ENCODE data around the gene TMEM232.
"Not testable (repeated sequence)": the region's sequence is repeated elsewhere in the genome, so short reads cannot be mapped to it uniquely, and the experiment has no call there.

Gene TMEM232

GRCh38 chr5:110705349-110705748 is 21.1 kb downstream of the TMEM232 start:
- no peak for DNase-seq

GRCh38 chr5:110703481-110703880 is 23.0 kb downstream of the TMEM232 start:
- DNase-seq, result no peak

DNA sequence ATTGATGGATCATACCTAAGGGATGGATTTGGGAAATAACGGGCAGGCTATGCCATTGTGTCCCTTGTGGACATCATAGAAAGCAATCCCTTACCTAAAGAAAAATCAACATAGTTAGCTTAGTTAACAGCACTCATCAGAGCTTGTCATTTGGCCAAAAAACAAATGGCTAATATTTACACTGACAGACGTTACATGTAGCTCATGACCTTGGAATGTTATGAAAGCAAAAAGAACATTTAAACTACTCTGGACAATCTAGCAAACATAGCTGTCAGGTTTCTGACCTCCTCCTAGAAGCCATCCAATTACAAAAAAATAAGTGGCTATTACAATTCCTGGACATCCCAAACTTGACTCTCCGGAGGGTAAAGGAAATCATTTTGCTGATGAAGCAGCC is 23.8 kb downstream of the TMEM232 start:
- DNase-seq, result no peak

- DNase-seq, result no peak
Measured at GRCh38 chr5:110702300-110702699, 24.2 kb downstream of the TMEM232 start.

DNA sequence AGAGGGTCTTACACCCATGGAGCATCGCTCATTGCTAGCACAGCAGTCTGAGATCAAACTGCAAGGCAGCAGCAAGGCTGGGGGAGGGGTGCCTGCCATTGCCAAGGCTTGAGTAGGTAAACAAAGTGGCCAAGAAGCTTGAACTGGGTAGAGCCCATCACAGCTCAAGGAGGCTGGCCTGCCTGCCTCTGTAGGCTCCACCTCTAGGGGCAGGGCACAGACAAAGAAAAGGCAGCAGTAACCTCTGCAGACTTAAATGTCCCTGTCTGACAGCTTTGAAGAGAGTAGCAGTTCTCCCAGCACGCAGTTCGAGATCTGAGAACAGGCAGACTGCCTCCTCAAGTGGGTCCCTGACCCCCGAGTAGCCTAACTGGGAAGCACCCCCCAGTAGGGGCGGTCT is 33.8 kb downstream of the TMEM232 start:
- not testable (repeated sequence) for DNase-seq

GRCh38 chr5:110690587-110690986 is 35.9 kb downstream of the TMEM232 start:
- not testable (repeated sequence) for DNase-seq

- no peak for DNase-seq
Measured at GRCh38 chr5:110687485-110687884, 39.0 kb downstream of the TMEM232 start.

GRCh38 chr5:110686270-110686669 is 40.2 kb downstream of the TMEM232 start:
- DNase-seq, result no peak

DNA sequence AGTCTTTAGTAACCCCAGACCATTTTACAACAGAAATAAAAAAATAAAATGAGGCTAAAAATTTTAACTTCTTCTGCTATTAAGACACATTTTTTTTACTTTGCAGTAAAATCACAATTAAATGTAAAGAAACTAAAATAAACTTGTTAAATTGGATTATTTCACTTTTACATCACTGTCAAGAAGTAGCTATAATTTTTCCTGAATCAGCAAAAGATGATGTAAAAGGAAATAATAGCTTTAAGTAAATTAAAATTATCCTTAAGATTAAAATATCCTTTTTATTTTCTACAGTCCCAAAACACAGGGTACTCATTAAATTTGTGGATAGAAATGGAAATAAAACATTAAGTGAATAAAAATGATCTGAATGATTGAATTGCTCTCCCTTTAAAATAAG is 44.5 kb downstream of the TMEM232 start:
- DNase-seq, result no peak

DNA sequence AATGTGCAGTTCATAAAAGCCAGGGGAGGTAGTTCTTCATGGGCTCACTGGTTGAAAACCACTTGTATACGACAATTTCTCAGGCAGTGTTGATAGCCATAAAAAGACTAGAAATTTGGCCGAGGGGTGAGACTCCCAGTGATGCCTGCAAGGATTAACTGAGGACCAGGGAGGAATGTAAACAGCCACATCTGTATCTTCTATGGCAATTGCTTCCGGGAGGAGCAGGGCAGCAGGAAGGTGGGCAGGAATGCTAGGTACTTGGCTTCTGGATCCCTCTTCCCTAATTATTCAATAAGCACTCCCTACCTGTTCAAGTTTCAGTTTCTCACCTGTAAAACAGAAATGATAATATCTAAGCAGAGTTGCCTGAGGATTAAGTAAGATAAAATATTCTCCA is 45.4 kb downstream of the TMEM232 start:
- DNase-seq, result no peak

- not testable (repeated sequence) for DNase-seq
Measured at GRCh38 chr5:110676554-110676953, 49.9 kb downstream of the TMEM232 start.

- no peak for DNase-seq
Measured at GRCh38 chr5:110665184-110665726, 61.2 kb downstream of the TMEM232 start.

DNA sequence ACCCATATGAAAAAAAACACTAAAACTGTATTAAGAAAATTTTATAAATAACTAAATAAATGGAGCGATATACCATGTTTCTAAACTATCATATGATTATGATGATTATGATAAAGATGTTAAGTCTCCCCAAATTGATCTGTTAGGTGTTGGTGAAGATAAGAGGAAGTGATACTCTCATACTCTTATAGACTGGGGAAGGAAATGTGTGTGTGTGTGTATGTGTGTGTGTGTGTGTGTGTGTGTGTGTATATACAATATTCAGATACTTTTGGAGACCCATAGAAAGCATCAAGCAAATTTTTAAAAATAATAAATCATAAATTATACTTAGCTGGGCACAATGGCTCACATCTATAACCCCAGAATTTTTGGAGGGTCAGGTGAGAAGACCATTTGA is 62.9 kb downstream of the TMEM232 start:
- DNase-seq, result no peak

DNA sequence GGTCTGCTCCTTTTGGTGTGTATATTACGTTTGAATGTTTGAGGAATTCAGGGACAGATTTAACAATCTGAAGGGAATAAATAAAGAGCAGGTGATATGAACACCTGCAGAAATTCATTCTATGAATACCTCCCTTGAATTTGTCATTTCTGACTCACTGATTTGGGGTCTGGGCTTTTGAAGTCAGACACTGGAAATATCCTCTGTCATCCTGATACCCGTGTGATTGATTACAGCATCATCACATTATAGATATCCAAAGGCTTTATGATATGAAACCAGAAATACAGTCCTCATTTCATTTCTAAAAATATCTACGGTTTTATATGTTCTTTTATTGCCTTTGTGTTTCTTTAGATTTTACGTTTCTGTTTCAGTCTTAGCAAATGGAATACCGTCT is 68.5 kb downstream of the TMEM232 start:
- no peak for DNase-seq

DNA sequence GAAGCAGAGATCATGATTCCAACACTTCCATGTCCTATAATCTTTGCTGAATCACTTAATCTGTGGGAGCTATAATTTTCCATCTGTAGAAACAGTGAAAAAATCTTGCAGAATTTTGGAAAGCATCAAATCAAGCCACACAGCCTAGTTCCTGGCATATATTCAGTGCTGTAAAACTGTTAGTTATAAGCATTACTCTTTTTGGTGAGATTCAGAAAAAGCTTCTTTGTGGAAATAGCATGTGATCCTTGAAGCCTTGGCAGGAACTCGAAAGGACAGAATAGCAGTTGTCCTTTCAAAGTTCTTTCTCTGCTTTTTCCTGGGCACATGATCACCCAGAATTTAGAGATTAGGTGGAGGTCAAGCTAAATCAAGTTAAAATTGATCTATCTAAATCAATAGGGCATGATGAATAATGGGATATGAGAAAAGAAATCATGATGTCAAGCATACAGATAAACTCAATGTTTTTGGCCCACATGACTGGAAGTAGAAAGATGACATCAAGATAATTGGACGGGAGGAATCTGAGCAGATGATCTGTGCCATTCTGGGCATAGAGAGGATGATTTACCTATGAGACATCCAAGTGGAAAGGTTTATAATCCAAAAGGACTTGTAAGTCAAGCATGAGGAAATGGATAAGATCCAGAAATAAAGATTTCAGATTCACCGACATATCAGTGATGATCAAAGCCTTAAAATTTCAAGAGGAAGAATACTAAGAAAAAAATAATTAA is 73.1 kb downstream of the TMEM232 start:
- DNase-seq, result no peak

- no peak for DNase-seq
Measured at GRCh38 chr5:110651507-110651906, 75.0 kb downstream of the TMEM232 start.

DNA sequence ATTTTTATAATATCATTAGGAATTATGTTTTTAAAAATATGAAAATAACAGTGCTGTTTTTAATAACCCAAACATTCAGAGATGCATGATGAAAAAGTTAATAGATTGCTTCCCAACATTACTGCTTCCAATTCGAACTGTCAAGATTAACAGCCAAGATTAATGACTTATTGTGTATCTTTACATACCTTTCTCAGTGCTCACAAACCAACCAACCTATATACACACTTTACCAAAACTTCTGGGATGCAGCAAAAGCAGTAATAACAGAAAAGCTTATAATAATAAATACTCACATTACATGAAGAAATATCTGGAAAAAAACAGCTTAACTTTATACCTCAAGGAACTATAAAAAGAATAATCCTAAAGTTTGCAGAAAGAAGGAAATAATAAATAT is 82.1 kb downstream of the TMEM232 start:
- no peak for DNase-seq

DNA sequence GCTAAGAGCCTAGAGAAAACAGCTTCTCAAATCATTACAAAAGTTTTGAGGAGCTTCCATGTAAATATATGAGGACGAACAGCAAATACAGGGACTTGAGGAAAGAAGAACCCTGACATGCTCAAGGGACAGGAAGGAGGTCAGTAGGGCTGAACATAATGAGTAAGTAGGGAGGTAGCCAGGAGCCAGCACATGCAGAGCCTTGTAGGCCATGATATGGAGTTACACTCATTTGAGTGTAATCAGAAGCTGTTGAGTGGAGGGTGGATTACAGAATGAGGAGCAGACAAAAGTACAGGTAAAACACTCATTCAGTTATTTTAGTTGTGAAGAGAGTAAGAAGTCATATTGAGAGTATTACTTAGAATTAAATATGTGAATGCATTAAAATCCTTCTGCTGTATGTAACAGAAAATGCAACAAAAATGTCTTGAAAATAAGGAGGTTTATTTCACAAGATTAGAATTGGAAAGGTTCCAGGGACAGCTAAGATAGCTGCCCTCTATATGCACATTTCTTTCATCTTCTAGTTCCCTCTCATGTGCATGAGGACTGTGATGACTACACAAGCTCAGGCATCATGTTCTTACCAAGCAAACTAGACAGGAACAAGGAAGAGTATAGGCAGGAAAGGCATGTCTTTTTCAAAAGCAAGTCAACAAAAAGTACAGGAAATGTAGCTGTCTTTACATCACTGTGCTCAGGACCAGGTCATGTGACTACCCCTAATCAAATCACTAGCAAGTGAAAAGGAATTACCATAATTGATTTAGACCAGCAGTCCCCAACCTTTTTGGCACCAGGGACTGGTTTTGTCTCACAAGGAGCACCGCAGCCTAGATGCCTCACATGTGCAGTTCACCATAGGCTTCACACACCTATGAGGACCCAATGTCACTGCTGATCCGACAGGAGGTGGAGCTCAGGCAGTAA is 87.2 kb downstream of the TMEM232 start:
- no peak for DNase-seq

- DNase-seq, result no peak
Measured at GRCh38 chr5:110634475-110634874, 92.0 kb downstream of the TMEM232 start.

DNA sequence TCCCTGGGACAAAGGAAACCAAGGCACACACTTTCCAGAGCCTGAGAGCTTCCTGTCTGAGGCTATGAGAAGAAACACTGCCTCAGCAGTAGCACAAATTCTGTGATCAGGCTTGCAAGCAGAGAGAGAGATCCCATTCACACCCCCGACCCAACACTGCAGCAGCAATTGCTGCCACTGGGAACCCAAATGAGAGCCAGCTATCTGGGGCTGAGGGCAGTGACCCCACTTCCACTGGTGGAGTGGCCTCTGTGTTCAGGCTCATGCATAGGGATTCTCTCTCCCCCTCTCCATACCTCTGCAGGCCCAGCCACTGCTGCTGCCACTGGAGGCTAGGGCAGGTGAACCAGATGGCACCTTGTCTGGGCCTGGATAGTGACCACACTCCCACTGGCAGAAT is 95.2 kb downstream of the TMEM232 start:
- DNase-seq, result no peak

DNA sequence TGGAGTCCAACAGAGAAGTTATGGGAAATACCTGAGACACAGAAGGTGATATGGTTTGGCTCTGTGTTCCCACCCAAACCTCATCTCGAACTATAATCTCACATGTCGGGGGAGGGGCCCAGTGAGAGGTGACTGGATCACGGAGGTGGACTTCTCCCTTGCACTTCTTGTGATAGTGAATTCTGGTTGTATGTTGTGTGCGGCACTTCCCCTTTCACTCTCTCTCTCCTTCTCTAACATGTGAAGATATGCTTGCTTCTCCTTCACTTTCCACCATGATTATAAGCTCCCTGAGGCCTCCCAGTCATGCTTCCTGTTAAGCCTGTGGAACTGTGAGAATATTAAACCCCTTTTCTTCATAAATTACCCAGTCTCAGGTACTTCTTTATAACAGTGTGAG is 96.1 kb downstream of the TMEM232 start:
- no peak for DNase-seq

DNA sequence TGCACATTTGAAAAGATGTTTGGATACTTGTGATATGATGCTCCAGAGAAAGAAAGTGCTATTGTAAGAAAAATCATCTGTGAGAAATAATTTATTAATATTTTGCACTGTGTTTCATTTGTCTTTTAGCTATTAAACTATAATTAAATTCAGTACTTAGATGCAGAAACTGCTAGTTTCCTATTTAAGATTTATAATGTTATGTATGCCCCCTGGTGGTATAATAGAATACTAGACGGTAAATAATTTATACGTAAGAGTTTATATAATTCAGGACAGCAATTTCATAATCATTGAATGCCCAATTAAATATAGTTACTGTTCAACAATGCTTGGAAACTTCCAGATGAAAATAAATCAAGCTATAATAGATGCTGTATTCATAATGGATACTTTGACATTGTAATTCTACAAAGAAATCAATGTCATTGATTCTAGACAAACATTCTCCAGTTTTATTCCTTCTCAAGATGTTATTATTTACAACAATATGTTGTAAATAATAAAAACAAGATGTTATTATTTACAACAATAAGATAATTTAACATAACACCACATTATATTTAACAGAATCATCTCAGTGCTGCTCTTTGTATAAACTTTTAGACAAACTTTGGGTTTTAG is 101.0 kb downstream of the TMEM232 start:
- peak; percentile 13 for DNase-seq

DNA sequence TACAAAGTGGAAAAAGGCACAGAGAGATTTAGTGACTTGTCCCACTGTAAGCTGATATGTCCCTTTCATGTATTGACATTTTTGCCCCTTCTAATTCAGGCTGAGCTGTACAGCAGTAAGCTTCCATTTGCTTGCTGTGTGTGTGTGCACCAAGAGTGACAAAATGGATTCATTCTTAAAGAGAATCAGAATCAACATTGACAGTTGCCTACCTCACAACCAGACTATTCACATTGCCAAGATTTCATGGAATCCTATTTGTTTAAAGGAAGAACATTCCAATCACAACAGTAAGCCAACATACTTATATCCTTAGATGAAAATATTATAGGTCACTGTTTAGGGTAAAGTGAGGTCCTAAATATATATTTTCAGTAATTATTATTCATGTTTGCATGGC is 102.6 kb downstream of the TMEM232 start:
- no peak for DNase-seq

Data from NCI-H146 (cell line).